Measurements from ENCODE around the gene CD247. TPM values are rescaled to one million over a fixed set of nuclear protein-coding genes. Genes with fewer than 3 reads are reported as not detected.

Gene CD247
- total and polyA plus RNA-seq, 2 donors from 2014 or later: 1.8 to 7.7 TPM

DNA sequence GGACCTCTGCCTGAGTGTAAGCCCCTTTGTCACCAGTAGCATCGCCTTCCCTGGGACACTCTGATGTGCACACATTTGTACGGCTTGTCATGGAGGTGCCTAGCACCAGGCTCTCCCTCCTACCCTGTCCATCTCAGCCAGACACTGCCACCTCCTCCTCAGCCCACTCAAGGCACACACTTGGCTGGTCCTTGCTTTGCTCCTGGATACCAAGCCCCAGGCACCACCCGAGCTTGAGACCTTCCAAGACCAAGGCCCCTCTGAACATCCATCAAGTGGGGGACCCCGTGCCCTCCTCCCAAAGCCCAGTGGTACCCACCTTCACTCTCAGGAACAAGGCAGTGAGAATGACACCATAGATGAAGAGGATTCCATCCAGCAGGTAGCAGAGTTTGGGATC, 78.0 kb downstream of the CD247 start:
- H3K27me3 ChIP-seq (ENCODE audit: control insufficient read depth, insufficient read depth, low read length): no peaks in the 10 kb centered on the region
- H3K4me3 ChIP-seq (ENCODE audit: low read length in 3 of 3): no peak overlapping the region
- H3K9me3 ChIP-seq (ENCODE audit: control insufficient read depth in 2 of 3, insufficient read depth in 1 of 3, low read length in 3 of 3): no peaks in the 10 kb centered on the region
- H3K27ac ChIP-seq (ENCODE audit: low read depth in 2 of 2, low read length in 2 of 2): no peak overlapping the region
- TF ChIP-seq, protein P1, sequence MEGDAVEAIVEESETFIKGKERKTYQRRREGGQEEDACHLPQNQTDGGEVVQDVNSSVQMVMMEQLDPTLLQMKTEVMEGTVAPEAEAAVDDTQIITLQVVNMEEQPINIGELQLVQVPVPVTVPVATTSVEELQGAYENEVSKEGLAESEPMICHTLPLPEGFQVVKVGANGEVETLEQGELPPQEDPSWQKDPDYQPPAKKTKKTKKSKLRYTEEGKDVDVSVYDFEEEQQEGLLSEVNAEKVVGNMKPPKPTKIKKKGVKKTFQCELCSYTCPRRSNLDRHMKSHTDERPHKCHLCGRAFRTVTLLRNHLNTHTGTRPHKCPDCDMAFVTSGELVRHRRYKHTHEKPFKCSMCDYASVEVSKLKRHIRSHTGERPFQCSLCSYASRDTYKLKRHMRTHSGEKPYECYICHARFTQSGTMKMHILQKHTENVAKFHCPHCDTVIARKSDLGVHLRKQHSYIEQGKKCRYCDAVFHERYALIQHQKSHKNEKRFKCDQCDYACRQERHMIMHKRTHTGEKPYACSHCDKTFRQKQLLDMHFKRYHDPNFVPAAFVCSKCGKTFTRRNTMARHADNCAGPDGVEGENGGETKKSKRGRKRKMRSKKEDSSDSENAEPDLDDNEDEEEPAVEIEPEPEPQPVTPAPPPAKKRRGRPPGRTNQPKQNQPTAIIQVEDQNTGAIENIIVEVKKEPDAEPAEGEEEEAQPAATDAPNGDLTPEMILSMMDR (IDR thresholded peaks at IDR 0.05; ENCODE audit: borderline replicate concordance, extremely low read depth, insufficient read depth): no peak
- H3K36me3 ChIP-seq (ENCODE audit: control insufficient read depth in 2 of 3, insufficient read depth in 3 of 3, low read length in 3 of 3): no peaks in the 10 kb centered on the region
- intact Hi-C loops (cut with DNase I): loop anchor here (10.0 kb wide), 1 partner anchor 376 kb away; no protein-coding TSS in a partner anchor
- FAIRE-seq (no peak), DNase-seq (no peak)
- peaks cover 0 to 7% (median 0%) of the 10 kb centered on the region in 3 donors for H3K4me1 ChIP-seq (ENCODE audit: control insufficient read depth in 2 of 3, insufficient read depth in 2 of 3, low read depth in 1 of 3, low read length in 3 of 3)
- H3K9ac ChIP-seq (ENCODE audit: low read length in 3 of 3): no peak overlapping the region

DNA sequence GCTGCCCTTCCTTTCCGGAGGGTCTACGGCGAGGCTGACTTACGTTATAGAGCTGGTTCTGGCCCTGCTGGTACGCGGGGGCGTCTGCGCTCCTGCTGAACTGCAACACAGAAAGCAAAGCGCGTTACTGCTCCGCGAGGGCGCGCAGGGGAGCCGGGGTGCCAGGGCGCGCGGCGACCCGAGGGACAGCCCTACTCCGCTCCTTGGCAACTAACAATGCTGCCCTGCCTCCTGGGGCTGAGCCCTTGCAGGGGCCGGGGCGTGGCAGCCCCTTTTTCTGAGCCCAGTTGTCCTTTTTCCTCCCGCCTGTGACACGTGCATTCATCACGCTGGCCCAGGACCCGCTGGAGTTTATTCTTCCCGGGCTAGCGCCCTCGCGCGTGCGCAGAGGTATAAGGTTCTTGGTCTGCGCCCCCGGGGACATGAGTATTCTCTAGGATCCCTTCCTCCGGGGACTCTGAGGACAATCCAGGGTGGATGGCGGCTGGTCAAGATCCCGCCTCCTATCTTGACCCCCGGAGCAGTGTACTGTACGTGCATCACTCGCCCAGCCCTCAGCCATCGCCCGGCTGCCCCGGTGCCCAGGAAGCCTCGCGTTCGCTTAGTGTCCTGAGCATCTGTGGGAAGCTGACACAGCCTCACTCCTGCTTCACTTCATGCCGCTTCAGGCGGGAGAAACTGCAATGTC, 78.9 kb downstream of the CD247 start:
- peak overlapping the region; percentile 16 to 48 (median 24) for H3K4me3 ChIP-seq (ENCODE audit: low read length in 3 of 3)
- intact Hi-C loops (cut with DNase I): no loop called here
- H3K4me1 ChIP-seq (ENCODE audit: control insufficient read depth in 2 of 3, insufficient read depth in 2 of 3, low read depth in 1 of 3, low read length in 3 of 3): peaks cover 0 to 7% (median 0%) of the 10 kb centered on the region in 3 donors
- no peaks in the 10 kb centered on the region for H3K9me3 ChIP-seq (ENCODE audit: control insufficient read depth in 2 of 3, insufficient read depth in 1 of 3, low read length in 3 of 3)
- peak in 4 of 5 donors; percentile 68 to 81 (median 76) for DNase-seq
- no peak overlapping the region for H3K9ac ChIP-seq (ENCODE audit: low read length in 3 of 3)
- no peak overlapping the region for H3K27ac ChIP-seq (ENCODE audit: low read depth in 2 of 2, low read length in 2 of 2)
- H3K36me3 ChIP-seq (ENCODE audit: control insufficient read depth in 2 of 3, insufficient read depth in 3 of 3, low read length in 3 of 3): no peaks in the 10 kb centered on the region
- H3K27me3 ChIP-seq (ENCODE audit: control insufficient read depth, insufficient read depth, low read length): no peaks in the 10 kb centered on the region
- no peak for FAIRE-seq
- TF ChIP-seq, protein P1 (IDR thresholded peaks at IDR 0.05; ENCODE audit: borderline replicate concordance, extremely low read depth, insufficient read depth): no peak

DNA sequence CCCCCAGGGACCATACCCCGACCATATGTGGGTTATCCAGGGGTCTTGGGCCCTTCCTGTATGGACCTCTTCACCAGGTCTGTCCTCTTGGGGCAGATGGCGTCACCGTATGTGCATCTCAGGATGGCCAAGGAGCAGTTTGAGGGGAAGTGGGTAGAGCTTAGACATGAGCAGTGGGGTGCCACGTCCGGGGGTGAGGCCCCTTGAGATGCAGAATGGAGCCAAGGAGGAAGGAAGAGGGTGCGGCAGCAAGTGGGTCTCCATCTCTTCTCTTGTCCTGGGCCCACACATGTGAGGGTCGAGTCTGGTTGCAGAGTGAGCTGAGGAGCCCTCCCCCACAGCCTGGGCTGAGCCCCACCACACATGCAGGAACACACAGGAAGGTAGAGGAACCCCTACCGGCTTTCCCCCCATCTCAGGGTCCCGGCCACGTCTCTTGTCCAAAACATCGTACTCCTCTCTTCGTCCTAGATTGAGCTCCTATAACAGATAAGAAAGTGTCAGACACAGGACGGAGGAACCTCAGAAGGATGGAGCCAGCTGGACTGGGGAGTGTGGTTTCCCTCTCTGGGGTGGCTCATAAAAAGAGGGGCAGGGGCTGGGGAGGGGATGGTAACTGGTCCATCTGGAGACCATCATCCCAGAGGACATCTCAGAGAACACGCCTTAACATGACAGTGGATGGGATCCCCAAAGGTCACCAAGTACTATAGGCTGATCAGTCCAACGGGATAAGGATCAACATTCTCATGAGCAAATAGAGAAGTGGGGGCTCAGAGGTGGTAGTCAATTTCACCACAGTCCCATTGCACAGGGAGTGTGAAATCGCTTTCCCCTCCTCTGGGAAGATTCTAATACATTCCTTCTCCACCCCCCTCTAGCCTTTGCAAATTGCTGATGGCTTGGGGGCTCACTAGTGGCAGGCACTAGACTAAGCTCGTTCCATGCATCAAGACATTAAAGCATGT, 79.9 kb downstream of the CD247 start:
- Histone ChIP-seq H3K9me3 (ENCODE audit: control insufficient read depth in 2 of 3, insufficient read depth in 1 of 3, low read length in 3 of 3) (no peaks in the 10 kb centered on the region), H3K36me3 (ENCODE audit: control insufficient read depth in 2 of 3, insufficient read depth in 3 of 3, low read length in 3 of 3) (no peaks in the 10 kb centered on the region), H3K9ac (ENCODE audit: low read length in 3 of 3) (no peak overlapping the region), H3K27me3 (ENCODE audit: control insufficient read depth, insufficient read depth, low read length) (no peaks in the 10 kb centered on the region), H3K4me1 (ENCODE audit: control insufficient read depth in 2 of 3, insufficient read depth in 2 of 3, low read depth in 1 of 3, low read length in 3 of 3) (peaks cover 0 to 7% (median 0%) of the 10 kb centered on the region in 3 donors), H3K4me3 (ENCODE audit: low read length in 3 of 3) (no peak overlapping the region), H3K27ac (ENCODE audit: low read depth in 2 of 2, low read length in 2 of 2) (no peak overlapping the region)
- intact Hi-C loops (cut with DNase I): no loop called here
- FAIRE-seq (no peak), DNase-seq (peak in 2 of 5 donors; percentile 7 to 37)
- TF ChIP-seq, protein P1 (IDR thresholded peaks at IDR 0.05; ENCODE audit: borderline replicate concordance, extremely low read depth, insufficient read depth): no peak
